ENCODE results near the gene ZBTB24.

ZBTB24 gene

GRCh38 chr6:109498052-109498451 is 15.0 kb upstream of the ZBTB24 start:
- DNase-seq: no peak

- DNase-seq: no peak
These were observed 13.2 kb upstream of the ZBTB24 start for GRCh38 chr6:109496036-109496772.

- DNase-seq: no peak
These were observed 10.8 kb upstream of the ZBTB24 start for GRCh38 chr6:109493865-109494264.

- no peak for DNase-seq
These were observed 8.4 kb upstream of the ZBTB24 start for GRCh38 chr6:109491207-109491938.

- DNase-seq: no peak
These were observed 7.7 kb upstream of the ZBTB24 start for GRCh38 chr6:109490713-109491112.

GRCh38 chr6:109488001-109488400 is 5.0 kb upstream of the ZBTB24 start:
- no peak for DNase-seq

GRCh38 chr6:109486068-109486467 is 3.0 kb upstream of the ZBTB24 start:
- DNase-seq: no peak

GRCh38 chr6:109485266-109485935 is 2.4 kb upstream of the ZBTB24 start:
- DNase-seq: no peak

- no peak for DNase-seq
These were observed 1.1 kb upstream of the ZBTB24 start for GRCh38 chr6:109484122-109484521.

- no peak for DNase-seq
These were observed 677 bp upstream of the ZBTB24 start for GRCh38 chr6:109483735-109484057.

- DNase-seq: no peak
These were observed 2.0 kb downstream of the ZBTB24 start for GRCh38 chr6:109480993-109481480.

- no peak for DNase-seq
These were observed 4.0 kb downstream of the ZBTB24 start for GRCh38 chr6:109478841-109479624.

- DNase-seq: no peak
These were observed 4.7 kb downstream of the ZBTB24 start for GRCh38 chr6:109478222-109478805.

GRCh38 chr6:109477725-109478124 is 5.3 kb downstream of the ZBTB24 start:
- no peak for DNase-seq

- DNase-seq: no peak
These were observed 5.8 kb downstream of the ZBTB24 start for GRCh38 chr6:109477184-109477583.

GRCh38 chr6:109475625-109476024 is 7.4 kb downstream of the ZBTB24 start:
- no peak for DNase-seq

GRCh38 chr6:109474995-109475394 is 8.0 kb downstream of the ZBTB24 start:
- DNase-seq: no peak

- no peak for DNase-seq
These were observed 9.9 kb downstream of the ZBTB24 start for GRCh38 chr6:109473120-109473519.

GRCh38 chr6:109472132-109472995 is 10.7 kb downstream of the ZBTB24 start:
- peak; percentile 31 for DNase-seq

- DNase-seq: no peak
These were observed 11.8 kb downstream of the ZBTB24 start for GRCh38 chr6:109471105-109471810.

GRCh38 chr6:109469591-109470189 is 13.3 kb downstream of the ZBTB24 start:
- no peak for DNase-seq

All from NCI-H2107 (cell line).